Activated CD8-positive, alpha-beta T cell treated with anti-CD3 and anti-CD28 coated beads for 36 hours (primary cell): ENCODE results near the gene PLEKHM2. TPM values are rescaled to one million over a fixed set of nuclear protein-coding genes. Genes with fewer than 3 reads are reported as not detected.

Source experiments
- ATAC-seq: fragments of 200-7000 bp; cut with Tn5 transposase; one replicate; pipeline ENCODE4 v1.10.0; 2021; ENCODE audit warnings: mild to moderate bottlenecking, moderate library complexity
- CTCF ChIA-PET: fragments of 350-600 bp; sonication (Branson Sonifier 250); formaldehyde crosslinking; loops from one replicate; lab custom pipeline; 2021; ENCODE audit warnings: antibody characterized with exemption; lab: Charles Lee
- POLR2A ChIA-PET: fragments of 350-600 bp; sonication (Branson Sonifier 250); formaldehyde crosslinking; loops from one replicate; lab custom pipeline; 2021; ENCODE audit warnings: antibody characterized with exemption; lab: Charles Lee
- DNase-seq: peaks from one replicate; pipeline ENCODE4 v3.0.0-alpha.2; 2020
- H3K27ac Mint-ChIP-seq: one replicate; pipeline ENCODE4 v1.8.0; 2021; ENCODE audit warnings: mild to moderate bottlenecking, mixed read lengths
- H3K27me3 Mint-ChIP-seq: one replicate; pipeline ENCODE4 v1.8.0; 2021; ENCODE audit warnings: mixed read lengths
- H3K36me3 Mint-ChIP-seq: one replicate; pipeline ENCODE4 v1.8.0; 2021; ENCODE audit warnings: low read depth, mixed read lengths
- H3K4me1 Mint-ChIP-seq: one replicate; pipeline ENCODE4 v1.8.0; 2021; ENCODE audit warnings: low read depth, mixed read lengths
- H3K4me3 Mint-ChIP-seq: one replicate; pipeline ENCODE4 v1.8.0; 2021; ENCODE audit warnings: mild to moderate bottlenecking, moderate library complexity, mixed read lengths
- H3K9me3 Mint-ChIP-seq: one replicate; pipeline ENCODE4 v1.8.0; 2021; ENCODE audit warnings: mixed read lengths
- CTCF ChIP-seq: fragments of 200-600 bp; IDR thresholded peaks from one replicate; pipeline ENCODE4 v1.8.0; 2022; ENCODE audit warnings: antibody characterized with exemption, mild to moderate bottlenecking
- intact Hi-C: fragments of 100-400 bp; cut with micrococcal nuclease; formaldehyde crosslinking; loops from one replicate; pipeline ENCODE4 v1.10.0; 2022
- total RNA-seq, 2 experiments: library from RNA; stranded (reverse); gene quantifications; one replicate each; pipeline ENCODE4 v1.2.3, GENCODE V29; 2021

Gene PLEKHM2
- total RNA-seq, 2 experiments from 2014 or later, result 41.5 to 42.9 TPM

GRCh38 chr1:15777909-15778707 lies 94.0 kb downstream of the PLEKHM2 start:
- Mint-ChIP-seq H3K36me3 (no peaks in the 10 kb centered on the region), H3K27me3 (no peaks in the 10 kb centered on the region), H3K9me3 (no peaks in the 10 kb centered on the region), H3K4me1 (no peaks in the 10 kb centered on the region), H3K27ac (no peak overlapping the region), H3K4me3 (no peak overlapping the region)
- intact Hi-C loops, result no loop called here
- DNase-seq (no peak), ATAC-seq (no peak)
- POLR2A ChIA-PET, result no interaction called here
- CTCF ChIA-PET, result interaction anchor here (0.7 to 3.5 kb wide), 3 partner anchors 14 to 225 kb away, joined by 3 to 17 read pairs (median 3); no protein-coding TSS in a partner anchor
- no peak for TF ChIP-seq CTCF

Other genes with a start within 250 kb of the PLEKHM2 start
- gene CTRC, start 245.9 kb upstream of the PLEKHM2 start, total RNA-seq, result not detected
- not detected for gene CELA2A, start 227.6 kb upstream of the PLEKHM2 start, total RNA-seq
- not detected for gene CELA2B, start 208.2 kb upstream of the PLEKHM2 start, total RNA-seq
- gene CASP9, start 160.1 kb upstream of the PLEKHM2 start, total RNA-seq, result 10 to 100 TPM in 1 of 2 experiments, 1 to 10 TPM in 1; 9.7 to 11.5 TPM
- gene DNAJC16, start 157.5 kb upstream of the PLEKHM2 start, total RNA-seq, result 10 to 100 TPM in 1 of 2 experiments, 1 to 10 TPM in 1; 10.0 to 13.0 TPM
- 10 to 100 TPM; 21.6 to 21.9 TPM for gene AGMAT, start 99.3 kb upstream of the PLEKHM2 start, total RNA-seq
- gene DDI2, start 66.9 kb upstream of the PLEKHM2 start, total RNA-seq, result 10 to 100 TPM; 33.7 to 34.9 TPM
- under 1 TPM; 0.56 to 0.81 TPM for gene SLC25A34, start 51.9 kb downstream of the PLEKHM2 start, total RNA-seq
- not detected for gene TMEM82, start 58.2 kb downstream of the PLEKHM2 start, total RNA-seq
- not detected for gene FBLIM1, start 74.5 kb downstream of the PLEKHM2 start, total RNA-seq
- gene UQCRHL, start 123.3 kb downstream of the PLEKHM2 start, total RNA-seq, result 1 to 10 TPM; 2.5 to 2.8 TPM
- 10 to 100 TPM; 59.8 to 60.3 TPM for gene SPEN, start 163.4 kb downstream of the PLEKHM2 start, total RNA-seq